Cardiac muscle cell (in vitro differentiated cells and primary cell): ENCODE results near the gene RAB40AL. TPM values are rescaled to one million over a fixed set of nuclear protein-coding genes. Genes with fewer than 3 reads are reported as not detected.

Experiments
- DNase-seq, 2 donors: peaks; one replicate each; pipeline versions ENCODE4 v3.0.0 to v3.0.0-alpha.2; 2010 to 2017; ENCODE audit warnings: low read depth in 1 of 2, low spot score in 1 of 2
- H3K27ac ChIP-seq: fragments of 200-600 bp; sonication (generic); 2 replicates; pipeline ENCODE4 v1.5.1; 2016
- H3K27me3 ChIP-seq: fragments of 200-600 bp; sonication (generic); 2 replicates; pipeline ENCODE4 v1.6.0; 2016; ENCODE audit warnings: control low read depth
- H3K36me3 ChIP-seq: fragments of 200-600 bp; sonication (generic); 2 replicates; pipeline ENCODE4 v1.5.1; 2016; ENCODE audit warnings: control low read depth
- H3K4me1 ChIP-seq: fragments of 200-600 bp; sonication (generic); 2 replicates; pipeline ENCODE4 v1.8.1; 2017; ENCODE audit warnings: low read depth, mild to moderate bottlenecking, mixed run types
- H3K4me3 ChIP-seq: fragments of 200-600 bp; sonication (generic); 2 replicates; pipeline ENCODE4 v1.5.1; 2016; ENCODE audit warnings: mild to moderate bottlenecking
- H3K9me3 ChIP-seq: fragments of 200-600 bp; sonication (generic); 2 replicates; pipeline ENCODE4 v1.5.1; 2017; ENCODE audit warnings: low read depth, mild to moderate bottlenecking, control low read depth
- polyA plus RNA-seq: library from polyadenylated mRNA; unstranded; fragments of >200 nt; fragmentation: Nextera tagmentation; extraction: Ambion mirVana; gene quantifications from 2 replicates; pipeline ENCODE4 v1.2.1, GENCODE V29; 2016
- total RNA-seq: library from RNA; depleted of rRNA; stranded (reverse); fragments of >200 nt; gene quantifications from 2 replicates; pipeline ENCODE4 v1.2.3, GENCODE V29; 2016
- TF ChIP-seq, protein P1 (sequence below): IDR thresholded peaks from 2 replicates; pipeline ENCODE4 v1.5.1; 2012; ENCODE audit warnings: low read depth, mild to moderate bottlenecking, low read length

Gene RAB40AL
- total and polyA plus RNA-seq, 2 experiments from 2014 or later: 0.48 to 0.62 TPM

DNA sequence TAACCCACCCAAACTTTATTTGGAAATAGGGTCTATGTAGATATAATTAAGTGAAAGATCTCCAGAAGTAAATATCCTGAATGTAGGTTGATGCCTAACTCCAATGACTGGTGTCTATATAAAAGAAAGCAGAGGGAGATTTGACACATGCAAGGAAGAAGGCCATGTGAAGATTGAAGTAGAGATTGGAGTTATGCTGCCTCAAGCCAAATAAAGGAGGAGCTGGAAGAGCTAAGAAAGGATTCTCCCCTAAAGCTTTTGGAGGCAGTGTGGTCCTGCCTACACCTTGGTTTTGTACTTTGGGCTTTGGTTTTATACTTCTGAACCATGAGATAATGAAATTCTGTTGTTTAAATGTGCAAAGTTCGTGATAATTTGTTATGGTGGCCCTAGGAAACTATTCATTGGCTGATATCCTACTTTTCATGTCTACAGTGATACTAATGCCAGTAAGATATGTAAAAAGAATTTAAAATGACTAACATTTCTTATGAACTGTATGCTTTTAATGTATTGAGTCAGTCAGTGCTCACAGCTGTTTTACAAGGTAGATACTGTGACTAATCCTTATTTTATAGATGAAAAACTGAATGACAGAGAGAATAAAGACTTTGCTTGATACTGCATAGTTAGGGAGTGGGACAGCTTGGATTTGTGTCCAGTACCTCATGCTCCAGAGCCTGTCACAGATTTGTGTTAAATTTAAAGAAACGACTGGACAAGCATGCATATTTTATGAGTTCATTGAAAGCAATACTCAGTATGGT lies 5.9 kb upstream of the RAB40AL start:
- TF ChIP-seq, protein P1, sequence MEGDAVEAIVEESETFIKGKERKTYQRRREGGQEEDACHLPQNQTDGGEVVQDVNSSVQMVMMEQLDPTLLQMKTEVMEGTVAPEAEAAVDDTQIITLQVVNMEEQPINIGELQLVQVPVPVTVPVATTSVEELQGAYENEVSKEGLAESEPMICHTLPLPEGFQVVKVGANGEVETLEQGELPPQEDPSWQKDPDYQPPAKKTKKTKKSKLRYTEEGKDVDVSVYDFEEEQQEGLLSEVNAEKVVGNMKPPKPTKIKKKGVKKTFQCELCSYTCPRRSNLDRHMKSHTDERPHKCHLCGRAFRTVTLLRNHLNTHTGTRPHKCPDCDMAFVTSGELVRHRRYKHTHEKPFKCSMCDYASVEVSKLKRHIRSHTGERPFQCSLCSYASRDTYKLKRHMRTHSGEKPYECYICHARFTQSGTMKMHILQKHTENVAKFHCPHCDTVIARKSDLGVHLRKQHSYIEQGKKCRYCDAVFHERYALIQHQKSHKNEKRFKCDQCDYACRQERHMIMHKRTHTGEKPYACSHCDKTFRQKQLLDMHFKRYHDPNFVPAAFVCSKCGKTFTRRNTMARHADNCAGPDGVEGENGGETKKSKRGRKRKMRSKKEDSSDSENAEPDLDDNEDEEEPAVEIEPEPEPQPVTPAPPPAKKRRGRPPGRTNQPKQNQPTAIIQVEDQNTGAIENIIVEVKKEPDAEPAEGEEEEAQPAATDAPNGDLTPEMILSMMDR: no peak

DNA sequence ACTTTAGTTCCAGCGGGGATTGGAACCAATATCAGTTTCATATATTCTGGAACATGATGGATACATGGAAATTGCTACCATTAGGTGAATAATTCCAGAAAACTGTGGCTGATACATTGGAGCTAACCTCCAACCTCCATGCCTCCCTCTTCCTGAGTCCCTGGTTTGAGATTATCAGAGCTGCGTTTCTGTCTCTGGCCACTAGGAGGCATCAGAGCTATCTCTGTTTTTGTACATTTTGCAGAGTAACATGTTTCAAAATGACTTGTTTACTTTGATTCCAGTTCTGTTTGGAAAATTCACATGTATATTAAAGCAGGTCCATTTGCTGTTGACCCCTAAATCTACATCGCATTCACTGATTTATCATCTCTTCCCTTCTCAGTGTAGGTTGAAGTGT lies 2.4 kb upstream of the RAB40AL start:
- Histone ChIP-seq H3K4me3 (no peak overlapping the region), H3K9me3 (no peaks in the 10 kb centered on the region), H3K27ac (no peak overlapping the region), H3K27me3 (no peaks in the 10 kb centered on the region), H3K4me1 (no peaks in the 10 kb centered on the region), H3K36me3 (no peaks in the 10 kb centered on the region)
- TF ChIP-seq, protein P1: peak; percentile 63
- DNase-seq: peak in 1 of 2 donors; percentile 44

More for the DNA sequence above, 5.9 kb upstream of the RAB40AL start:
- Histone ChIP-seq H3K9me3 (no peaks in the 10 kb centered on the region), H3K27ac (no peak overlapping the region), H3K4me3 (no peak overlapping the region), H3K36me3 (no peaks in the 10 kb centered on the region), H3K4me1 (no peaks in the 10 kb centered on the region), H3K27me3 (no peaks in the 10 kb centered on the region)
- DNase-seq: no peak

DNA sequence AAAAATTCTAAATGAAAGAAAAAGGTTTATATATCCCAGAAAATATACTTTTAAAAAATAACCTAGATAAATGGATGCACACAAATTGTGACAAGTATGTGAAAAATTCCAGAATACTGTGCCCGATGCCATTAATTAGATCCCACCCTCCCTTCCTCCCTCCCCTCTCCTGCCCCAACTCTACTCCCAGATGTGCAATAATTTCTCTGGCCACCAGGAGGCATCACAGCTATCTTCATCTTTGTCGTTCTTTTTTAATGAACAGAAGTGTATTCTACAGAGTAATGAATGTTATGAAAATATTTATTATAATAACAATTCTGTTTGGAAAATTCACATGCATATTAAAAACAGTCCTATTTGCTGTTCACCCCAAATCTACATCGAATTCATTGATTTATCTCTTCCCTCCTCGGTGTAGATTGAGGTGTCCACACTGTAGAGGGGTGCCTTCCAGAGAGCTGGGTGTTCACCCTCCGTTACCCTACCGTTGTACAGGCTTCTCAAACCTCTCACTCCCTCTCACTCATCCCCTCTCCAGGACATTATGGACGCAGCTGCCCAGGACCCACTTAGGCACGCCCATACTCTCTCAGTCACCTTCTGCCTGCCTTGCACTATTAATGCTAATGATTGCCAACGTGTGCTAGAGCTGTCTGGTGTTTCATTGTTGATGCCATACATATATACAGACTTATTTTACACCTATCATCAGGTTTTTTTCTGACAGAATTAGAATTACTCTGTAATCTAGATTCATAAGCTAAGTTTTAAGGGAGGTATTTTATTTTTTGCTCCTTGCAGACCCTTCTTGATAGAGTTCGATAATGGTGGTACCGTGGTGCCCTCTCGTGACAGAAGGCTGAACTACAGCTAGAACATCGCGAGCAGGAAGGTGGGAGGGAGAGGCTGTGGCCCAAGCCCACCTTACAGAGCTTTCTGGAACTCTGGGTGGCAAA lies 14.1 kb downstream of the RAB40AL start:
- Histone ChIP-seq H3K36me3 (no peaks in the 10 kb centered on the region), H3K4me1 (no peaks in the 10 kb centered on the region), H3K27ac (no peak overlapping the region), H3K27me3 (no peaks in the 10 kb centered on the region), H3K4me3 (peak overlapping the region; percentile 14), H3K9me3 (no peaks in the 10 kb centered on the region)
- peak; percentile 50 to 53 for DNase-seq
- TF ChIP-seq, protein P1: peak; percentile 70

DNA sequence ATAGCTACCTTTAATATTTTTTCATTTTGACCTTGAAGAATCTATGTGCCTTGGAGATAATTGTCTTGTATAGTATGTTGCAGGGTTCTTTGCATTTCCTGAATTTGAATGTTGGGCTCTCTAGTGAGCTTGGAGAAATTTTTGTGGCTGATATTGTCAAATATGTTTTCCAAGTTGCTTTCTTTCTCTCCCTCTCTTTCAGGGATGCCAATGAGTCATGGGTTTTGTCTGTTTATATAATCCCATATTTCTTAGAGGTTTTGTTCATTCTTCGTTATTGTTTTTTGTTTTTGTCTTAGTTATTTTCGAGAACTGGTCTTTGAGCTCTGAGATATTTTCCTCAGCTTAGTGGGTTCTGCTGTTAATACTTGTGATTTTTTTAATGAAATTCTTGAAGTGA lies 20.7 kb downstream of the RAB40AL start:
- no peaks in the 10 kb centered on the region for H3K36me3 ChIP-seq
- H3K4me1 ChIP-seq: no peaks in the 10 kb centered on the region
- TF ChIP-seq, protein P1: no peak
- no peaks in the 10 kb centered on the region for H3K9me3 ChIP-seq
- no peak for DNase-seq
- no peak overlapping the region for H3K27ac ChIP-seq
- no peak overlapping the region for H3K4me3 ChIP-seq
- no peaks in the 10 kb centered on the region for H3K27me3 ChIP-seq

DNA sequence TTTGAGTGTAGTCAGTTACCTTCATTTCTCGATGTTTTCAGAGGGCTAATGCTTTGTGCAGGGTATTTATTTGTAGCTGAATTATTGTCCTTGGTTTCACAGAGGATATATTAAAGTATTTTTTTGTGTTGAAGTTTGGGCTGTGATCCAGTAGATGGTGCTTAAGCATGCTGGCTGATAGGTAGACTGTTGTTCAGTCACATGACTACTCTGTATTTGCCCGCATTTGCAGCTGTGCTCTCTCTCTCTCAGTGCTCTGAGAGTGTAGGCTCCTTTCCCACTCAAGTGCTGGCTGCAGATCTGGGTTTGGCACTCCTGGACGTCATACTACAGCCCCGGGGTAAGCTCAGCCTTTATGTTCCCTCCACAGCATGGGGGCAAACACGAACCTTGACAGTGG lies 21.7 kb downstream of the RAB40AL start:
- peak in 1 of 2 donors; percentile 5 for DNase-seq
- H3K27ac ChIP-seq: no peak overlapping the region
- no peak overlapping the region for H3K4me3 ChIP-seq
- no peaks in the 10 kb centered on the region for H3K9me3 ChIP-seq
- H3K36me3 ChIP-seq: no peaks in the 10 kb centered on the region
- TF ChIP-seq, protein P1: no peak
- H3K27me3 ChIP-seq: no peaks in the 10 kb centered on the region
- no peaks in the 10 kb centered on the region for H3K4me1 ChIP-seq
